Stimulated activated CD8-positive, alpha-beta memory T cell treated with anti-CD3 and anti-CD28 coated beads, Interleukin-15, amount 100 ng/mL, for 48 hours (primary cell): ENCODE measurements around the gene PRIMA1.

Experiments used
- DNase-seq, 2 donors: peaks; one replicate each; pipeline ENCODE4 v3.0.0-alpha.2; 2020; ENCODE audit warnings: low read depth in 2 of 2

The PRIMA1 gene

DNA sequence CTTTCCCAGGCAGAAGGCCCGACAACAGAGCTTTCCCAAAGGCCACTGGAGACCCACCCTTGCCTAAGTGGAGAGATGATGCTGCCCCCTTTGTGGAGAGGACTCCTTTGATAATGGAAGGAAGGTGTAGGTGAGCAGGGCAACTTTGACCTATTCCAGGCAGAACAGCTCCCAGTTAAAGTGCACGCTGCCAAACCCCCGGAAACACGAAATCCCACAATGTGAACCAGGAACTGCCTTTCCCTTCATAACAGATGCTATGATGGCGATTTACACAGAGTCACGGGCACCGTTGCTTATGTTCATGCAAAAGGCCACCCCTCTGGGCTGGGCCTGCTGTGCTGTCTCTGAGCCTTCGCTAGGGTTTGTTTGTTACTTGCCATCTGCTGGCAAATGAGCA lies 34.6 kb downstream of the PRIMA1 start:
- no peak for DNase-seq

DNA sequence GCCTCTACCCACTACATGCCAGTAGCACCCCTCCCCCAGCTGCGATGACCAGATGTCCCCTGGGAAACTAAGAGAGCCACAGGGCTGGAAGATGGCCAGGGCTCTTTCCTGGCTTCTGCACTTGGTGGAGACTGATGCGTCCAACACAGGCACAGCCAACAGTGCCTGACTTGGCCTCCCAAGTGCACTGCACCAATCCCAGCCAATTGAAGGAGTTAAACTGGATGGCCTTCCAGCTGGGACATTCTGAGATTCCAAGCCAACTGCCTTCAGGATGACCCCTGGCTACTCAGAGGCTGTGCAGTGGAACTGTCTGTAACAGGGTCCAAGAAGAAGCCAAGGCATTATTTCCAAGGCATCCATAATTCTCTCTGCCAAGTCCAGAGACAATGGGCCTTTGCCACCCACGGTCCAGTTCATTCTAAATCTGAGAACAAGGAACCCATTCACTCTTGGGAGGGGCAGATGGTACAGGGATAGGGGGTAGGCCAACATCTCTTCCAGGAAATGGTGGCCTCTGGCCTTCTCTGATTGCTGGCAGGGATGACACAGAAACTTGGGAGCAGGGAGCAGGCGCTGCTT lies 35.2 kb downstream of the PRIMA1 start:
- DNase-seq, result no peak

DNA sequence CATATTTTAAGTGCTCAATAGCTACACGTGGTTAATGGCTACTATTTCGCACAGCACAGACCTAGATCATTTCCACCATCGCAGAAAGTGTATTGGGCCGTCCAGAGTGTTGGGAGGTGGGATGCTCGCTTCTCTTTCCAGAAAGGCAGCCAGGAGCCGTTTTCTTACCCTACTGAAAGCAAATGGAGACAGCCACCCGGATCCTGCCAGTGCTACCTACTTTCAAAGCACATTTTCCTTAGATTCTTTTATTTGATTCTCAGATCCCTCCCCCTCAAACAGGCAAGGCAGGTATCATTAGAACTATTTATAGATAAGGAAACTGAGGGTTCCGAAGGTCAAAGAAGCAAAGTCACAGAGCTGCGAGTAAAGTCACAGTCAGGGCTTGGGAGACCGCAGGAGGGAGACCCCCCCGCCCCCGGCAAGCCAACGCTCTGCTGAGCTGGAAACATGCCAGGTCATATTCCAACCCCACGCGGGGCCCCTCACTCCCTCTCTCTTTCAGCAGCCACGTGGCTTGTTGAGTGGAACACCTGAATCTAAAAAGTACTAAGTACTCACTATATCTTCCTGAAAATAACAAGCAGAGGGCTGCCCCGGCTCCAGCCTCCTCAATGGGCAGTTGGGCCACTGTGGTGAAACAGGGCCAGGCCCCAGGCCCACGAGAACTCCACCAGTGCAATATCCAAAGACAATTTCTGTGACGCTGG lies 36.2 kb downstream of the PRIMA1 start:
- DNase-seq, result no peak

DNA sequence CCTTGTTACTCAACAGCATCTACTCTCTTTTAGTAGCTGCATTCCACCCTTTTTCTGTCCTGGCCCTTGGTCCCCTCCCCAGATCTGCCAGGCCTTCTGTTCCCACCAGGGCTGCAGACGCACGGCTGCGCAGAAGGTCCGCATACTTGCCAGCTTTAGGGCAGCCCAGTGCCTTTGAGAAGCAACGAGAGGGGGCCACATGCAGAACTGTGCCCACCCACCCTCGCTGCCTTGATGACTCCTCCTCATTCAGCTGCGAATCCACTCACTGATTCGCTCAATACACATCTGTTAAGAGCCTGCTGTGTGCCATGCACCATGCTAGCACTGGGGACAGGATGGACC lies 39.2 kb downstream of the PRIMA1 start:
- no peak for DNase-seq

DNA sequence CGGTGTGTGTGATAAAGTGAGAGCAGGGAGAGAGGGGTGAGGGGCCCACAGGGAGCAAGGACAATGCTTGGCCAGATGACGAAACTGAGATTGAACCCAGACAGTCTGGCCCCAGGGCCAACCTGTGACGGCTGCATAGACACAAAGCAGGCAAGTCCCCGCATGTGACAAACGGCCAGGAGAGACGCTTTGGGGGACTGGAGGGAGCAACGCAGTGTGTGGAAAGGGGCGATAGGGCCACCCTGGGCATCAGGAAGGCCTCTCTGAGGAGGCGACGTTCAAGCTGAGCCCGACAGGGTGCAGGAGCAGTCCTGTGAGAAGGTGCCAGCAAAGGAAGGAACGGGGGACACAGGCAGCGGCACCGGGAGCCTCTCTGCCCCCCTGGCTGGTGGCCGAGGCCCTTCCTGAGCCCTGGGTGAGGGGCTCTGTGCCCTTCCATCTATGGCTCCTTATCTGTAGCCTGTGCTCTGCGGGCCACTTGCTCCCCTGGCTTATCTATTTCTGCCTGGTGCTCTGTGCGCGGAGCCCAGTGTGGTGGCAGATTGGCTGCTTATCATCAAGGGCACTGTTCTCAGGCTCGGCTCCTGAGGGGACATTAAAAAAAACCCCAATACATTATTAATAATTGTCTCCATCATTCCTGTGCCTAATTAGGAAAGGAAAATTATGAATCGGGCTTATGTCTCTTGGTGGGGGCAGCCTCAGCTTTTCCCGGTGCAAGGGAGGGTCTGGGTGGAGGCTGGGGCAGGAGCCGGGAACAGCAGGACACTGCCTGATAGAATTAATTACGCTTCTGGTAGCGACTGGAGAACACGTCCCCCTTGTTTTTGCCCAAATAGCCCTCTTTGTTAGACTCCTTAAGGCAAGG lies 39.8 kb downstream of the PRIMA1 start:
- DNase-seq, result no peak

DNA sequence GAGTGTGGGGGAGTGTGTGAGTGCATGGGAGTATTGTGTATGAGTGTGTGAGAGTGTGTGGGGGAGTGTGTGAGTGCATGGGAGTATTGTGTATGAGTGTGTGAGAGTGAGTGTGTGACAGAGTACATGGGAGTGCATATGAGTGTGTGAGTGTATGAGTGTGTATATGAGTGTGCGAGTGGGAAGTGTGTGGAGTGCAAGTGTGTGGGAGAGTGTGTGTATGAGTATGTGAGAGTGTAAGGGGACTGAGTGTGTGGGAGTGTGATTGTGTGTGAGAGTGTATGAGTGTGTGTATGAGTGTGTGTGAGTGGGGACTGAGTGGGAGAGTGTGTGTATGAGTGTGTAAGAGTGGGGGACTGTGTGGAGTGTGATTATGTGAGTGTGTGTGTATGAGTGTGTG lies 40.7 kb downstream of the PRIMA1 start:
- no peak for DNase-seq

DNA sequence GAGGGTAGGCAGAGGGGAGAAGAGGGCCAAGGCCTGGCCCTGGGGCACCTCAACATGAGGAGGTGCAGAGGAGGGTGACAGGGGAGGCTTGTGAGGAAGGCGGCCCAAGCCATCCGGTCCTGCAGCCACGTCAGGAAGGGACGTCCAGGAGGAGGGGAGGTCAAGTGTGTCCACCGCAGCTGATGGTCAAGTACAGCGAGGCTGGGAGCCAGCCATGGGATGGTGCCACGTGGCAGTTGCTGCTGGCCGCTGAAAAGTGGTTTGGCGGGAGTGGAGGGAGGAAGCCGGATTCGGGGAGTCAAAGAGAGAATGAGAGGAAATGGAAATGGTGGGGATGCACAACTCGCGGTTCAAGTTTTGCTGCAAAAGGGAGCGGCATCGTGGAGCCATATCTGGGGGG lies 41.2 kb downstream of the PRIMA1 start:
- DNase-seq, result no peak

DNA sequence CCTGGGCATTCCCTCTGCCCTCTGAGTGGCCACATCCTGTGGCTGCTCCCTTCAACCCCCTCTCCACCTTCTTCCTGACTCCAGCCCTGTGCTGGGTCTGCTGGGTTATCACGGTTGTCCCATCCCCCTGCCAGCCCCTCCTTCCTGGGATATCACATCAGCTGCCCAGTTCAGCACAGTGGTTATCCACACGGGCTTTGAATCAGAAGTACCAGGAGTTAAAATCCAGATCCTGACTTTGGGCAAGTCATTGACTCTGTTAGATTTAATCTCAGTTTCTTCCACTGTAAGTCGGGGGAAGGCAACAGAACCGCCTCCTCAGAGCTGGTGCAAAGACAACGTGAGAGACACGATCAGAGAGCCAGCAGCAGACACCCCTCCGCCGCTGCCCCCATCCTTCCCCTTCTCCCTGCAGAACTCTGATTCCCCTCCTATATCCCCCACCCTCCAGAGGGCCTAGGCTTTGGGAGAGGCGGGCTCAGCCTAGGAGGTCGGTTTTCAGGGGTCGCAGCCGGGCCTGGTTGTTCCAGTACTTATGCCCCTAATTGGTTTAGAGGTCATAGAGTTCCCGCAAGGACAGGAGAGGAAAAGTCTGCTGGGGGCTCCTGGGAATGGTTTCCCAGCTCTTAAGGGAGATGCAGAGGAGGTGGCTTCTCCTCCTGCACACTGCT lies 42.5 kb downstream of the PRIMA1 start:
- DNase-seq, result no peak

DNA sequence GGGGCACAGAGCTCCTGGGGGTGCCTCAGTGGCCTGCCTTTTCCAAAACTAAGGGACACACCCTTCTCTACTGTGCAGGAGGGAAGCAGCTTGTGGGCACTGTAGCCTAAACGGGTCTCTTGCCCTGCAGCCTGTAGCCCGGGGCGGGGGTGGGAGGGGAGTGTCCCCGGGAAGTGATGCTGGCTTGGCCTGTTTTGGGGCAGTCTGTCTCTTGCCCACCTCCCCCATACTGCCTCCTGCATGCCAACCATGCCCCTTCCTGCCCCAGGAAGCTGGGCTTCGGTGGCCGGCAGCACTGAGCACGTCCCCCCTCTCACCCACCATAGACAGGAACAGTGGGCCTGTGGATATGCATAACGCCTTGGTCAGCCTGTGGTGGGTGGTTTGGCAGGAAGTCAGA lies 43.4 kb downstream of the PRIMA1 start:
- no peak for DNase-seq

DNA sequence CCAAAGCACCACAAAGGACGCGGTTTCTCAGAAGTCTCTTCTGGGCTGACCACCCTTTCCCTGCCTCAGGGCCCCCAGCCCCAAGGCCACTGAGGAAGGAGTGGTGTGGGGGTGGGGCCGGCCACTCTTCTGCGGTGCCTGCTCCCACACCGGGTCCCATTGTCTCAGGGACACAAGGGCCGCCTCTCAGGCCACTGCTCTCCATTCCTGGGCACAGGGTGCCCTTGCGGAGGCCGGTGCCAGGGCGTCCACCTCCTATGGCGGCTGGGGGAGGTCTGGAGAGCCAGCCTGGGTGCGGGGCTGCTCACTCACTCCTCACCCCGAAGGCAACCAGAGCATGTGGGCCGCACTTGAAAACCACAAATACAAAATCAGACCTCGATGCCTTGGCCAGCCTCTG lies 44.1 kb downstream of the PRIMA1 start:
- no peak for DNase-seq

DNA sequence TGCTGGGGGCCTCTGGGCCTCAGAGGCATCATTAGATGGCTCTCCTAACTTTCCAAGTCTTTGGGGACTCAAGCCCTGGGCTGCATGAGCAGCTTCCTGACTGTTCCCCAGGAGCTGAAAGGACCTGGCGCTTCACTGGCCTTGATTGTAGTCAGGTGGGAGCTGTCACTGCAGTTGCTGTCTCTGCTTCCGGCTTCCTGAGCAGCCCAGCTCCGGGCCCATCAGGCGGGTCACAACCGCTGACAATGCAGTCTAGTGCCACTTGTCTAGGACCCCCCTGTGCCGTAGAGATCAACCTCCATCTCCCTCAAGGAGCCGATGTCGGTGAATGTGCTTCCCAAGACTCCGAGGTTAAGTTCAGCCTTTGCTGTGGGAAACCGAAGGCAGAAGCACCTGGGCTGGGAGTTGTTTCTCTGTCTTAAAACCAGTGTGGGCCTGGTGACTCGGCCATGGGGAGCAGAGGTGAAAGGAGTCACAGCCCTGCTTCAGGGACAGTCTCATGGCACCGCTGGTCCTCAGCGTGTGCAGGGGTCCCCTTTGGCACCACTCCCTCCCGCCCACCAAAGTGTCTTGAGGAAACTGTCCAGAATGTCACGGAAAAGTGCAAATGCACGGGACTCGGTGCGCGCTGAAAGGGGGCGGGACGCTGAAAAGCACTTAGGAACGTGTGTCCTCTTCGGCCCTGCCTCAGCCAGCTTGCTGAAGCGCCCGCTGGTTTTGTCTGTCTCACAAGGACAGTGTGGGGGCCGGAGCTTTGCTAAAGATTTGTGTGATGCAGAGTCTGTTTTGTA lies 44.8 kb downstream of the PRIMA1 start:
- DNase-seq, result no peak

DNA sequence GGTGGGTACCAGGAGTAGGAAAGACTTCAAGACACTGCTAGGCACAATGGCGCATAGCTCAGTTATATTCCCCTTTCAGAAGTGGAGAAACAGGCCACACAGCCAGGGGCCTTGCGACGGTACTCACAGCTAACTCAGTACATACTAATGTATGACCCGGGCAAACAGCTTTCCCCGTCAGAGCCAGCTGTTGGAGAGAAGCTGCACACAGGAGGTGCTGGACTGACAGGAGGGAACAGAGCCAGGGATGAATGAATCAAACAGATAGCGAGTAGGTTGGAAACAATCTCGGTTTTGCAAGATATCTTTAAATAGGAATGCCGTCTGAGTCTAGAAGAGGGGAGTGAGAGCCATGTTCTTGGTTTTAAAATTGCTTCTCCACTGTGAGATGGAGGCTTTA lies 45.5 kb downstream of the PRIMA1 start:
- no peak for DNase-seq

DNA sequence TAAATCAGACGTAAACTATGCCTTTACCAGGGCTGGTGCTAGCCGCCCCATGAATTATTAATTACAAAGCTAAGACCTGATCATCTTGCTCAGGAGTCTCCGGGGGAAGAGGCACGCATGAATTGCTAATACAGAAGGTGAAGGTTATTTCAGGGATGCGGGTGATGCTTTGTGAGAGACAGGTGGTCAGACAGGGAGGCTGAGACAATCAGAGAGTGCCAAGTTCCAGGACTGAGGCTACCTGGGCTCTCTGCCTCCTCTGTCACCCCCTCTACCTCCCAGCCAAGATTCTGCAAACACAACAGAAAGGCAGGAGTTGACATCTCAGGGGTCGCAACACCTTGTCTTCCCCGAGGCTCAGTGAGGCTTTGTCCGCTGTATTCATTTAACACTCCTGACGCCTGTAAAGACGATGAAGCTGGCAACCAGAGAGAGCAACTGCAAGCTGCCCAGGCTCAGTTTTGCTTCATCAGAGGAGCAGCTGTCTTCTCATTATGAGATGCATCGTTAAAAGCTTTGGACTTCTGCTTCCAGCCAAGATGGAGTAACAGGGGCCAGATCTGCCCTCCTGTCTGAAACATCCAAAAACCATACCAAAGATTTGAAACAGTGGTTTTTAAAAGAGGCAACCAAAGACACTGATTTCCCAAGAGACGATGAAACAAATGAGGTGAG lies 46.6 kb downstream of the PRIMA1 start:
- DNase-seq, result no peak

DNA sequence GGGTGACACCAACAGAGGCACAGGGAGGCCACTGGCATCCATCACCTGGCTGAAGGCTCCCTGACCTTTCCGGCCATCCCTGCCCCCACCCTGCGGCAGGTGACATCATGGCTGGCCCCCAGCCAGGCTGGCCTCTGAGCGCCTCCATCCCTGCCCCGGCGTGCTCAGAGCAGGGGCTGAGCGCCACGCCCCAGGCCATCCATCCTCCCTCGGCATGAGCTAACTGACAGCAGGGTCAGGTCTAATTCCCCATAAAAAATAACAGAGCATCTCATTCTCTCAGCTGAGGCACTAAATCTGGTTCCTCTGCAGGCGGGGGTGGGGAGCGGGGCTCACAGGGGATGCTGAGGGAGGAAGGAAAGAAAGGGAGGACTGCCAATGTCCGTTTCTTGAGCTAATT lies 50.7 kb downstream of the PRIMA1 start:
- no peak for DNase-seq

DNA sequence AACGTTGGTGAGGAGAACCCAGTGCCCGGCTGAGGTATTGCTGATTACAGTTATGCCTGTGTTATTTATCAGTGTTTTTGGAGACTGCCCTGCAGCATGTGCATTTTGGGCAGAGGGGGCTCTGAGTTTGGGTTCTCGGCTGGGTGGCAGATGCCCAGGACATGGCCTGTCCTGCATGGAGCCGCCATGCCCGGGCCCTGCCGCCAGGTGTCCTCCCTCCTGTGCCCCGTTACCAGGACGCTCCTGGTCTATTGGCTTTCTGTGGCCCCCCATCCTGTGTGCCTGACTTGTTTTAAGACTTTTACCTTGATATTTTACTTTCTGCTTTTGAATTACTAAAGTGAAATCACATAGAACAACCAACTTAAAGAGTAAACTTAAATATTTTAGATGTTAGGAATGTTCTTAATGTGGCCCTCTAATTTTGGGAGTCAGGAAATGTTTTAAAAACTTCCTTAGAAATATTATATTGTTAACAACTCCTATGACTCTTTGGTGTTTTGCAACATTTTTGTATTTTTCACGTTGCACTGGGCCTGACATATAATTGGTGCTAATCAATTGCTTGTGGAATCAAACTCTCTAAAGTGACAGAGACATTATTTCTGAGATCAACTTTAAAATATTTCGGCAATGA lies 51.8 kb downstream of the PRIMA1 start:
- DNase-seq, result no peak

DNA sequence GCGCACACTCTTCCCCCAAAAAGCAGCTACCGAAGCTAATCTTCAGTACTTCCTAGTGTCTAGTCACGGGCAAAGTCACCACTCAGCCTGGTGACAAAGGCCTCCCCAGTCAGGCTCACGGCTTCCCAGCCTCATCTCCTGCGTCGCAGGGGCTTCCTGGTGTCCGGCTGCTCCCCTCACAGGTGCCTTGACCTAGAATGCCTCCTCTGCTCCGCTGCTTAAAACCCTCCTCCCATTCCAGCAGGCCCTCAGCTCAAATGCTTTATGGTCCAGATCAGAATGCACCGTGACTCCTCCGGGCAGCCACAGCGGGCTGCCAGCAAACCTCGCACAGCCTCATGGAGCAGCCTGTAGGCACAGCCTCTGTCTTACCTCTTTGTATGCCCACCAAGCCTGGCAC lies 53.1 kb downstream of the PRIMA1 start:
- no peak for DNase-seq

DNA sequence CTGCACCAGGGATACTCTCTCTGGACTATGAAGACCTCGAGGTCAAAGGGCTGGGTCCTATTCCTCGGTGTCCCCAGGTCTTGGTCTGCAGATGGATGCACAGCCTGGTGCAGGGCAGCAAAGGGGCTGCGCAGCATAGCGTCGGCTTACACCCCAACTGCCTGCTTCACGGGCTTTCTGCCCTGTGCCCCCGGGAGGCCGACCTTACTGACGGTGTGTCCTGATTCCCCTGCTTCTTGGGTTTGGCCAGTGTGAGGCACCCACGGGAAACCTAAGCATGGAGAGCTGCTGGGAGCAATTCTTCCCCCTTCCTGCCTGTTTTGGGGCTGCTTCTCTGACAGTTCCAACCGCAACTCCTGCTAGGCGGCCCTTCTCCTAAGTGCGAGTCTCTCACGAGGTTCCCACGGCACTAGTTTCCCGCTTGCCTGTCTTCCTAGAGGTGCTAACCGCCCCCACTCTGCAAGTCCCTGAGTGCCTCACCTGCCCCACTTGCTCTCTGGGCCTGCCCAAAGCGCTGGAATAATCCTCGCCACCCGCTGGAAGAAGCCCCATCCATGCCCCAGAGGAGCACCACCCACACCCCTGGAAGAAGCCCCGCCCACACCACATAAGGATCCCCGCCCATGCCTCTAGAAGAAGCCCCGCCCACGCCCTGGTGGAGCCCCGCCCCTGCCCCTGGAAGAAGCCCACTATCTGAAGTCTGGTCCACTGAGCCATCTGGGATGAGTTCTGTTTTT lies 54.0 kb downstream of the PRIMA1 start:
- no peak for DNase-seq

DNA sequence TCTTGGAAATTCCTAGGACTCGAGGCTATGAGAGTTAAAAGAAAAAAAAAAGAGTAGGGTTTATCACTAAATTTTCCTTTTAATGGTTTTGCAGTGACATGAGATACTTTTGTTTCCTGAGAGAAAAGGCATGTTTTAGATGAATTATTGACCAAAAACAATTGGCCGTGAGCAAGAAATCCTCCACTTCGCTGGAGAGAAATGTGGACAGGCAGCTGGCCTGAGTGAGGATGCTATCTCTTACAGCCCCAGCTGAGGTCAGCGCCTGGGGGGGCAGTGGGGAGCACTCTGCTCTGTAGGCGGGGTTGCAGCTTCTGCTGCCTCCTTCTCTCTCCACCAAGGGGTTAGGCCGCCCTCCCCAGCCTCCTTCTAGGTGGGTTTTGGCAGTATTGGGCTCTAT lies 54.7 kb downstream of the PRIMA1 start:
- no peak for DNase-seq

DNA sequence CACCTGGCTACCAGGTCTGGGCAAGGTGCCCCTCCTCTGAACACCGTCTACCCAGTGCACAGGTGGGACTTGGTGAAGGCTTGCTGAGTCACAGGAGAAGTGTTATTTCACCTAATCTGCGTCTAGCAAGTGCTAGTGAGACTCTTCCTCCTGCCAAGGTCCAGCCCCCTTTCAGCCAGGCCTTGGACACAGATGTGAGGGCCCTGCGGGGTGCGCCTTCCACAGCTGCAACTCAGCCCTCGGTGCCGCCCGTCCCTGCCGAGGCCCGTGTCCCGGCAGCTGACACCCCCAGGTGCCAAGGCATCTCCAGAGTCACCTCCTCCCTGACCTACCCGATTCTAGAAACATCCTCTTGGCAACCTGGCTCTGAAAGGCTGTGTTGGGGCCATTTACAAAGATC lies 55.1 kb downstream of the PRIMA1 start:
- DNase-seq, result no peak

DNA sequence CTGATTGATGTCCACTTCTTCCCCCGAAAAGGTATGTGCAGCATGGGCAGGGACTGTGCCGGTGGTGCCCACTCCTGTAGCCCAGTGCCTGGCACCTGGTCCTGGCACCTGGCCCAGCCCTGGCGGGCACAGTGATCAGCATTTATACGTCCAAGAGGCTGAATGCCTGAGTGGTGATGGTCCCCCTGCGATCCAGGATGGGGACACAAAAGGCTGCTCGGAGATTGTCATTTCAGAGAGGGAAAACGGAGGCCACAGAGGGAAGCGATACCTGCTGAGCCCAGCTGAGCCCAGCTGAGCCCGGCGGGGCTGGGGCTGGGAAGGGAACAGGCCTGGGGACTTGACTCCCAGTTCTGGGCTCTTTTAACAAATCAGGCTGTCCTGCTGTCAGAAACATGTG lies 55.8 kb downstream of the PRIMA1 start:
- no peak for DNase-seq
